Lower leg skin (tissue), 3 donors: ENCODE results near the gene AGPAT4.

ENCODE experiments used
- POLR2A ChIP-seq, 2 donors: fragments of 450-650 bp; IDR thresholded peaks; one replicate each; pipeline ENCODE4 v1.6.1; 2016 to 2017; ENCODE audit warnings: antibody characterized with exemption in 2 of 2, mild to moderate bottlenecking in 1 of 2, moderate library complexity in 1 of 2
- TF ChIP-seq, protein P1 (sequence below), 3 donors: fragments of 450-650 bp; IDR thresholded peaks; one replicate each; pipeline ENCODE4 v1.5.1; 2016; ENCODE audit warnings: antibody characterized with exemption in 3 of 3, mild to moderate bottlenecking in 3 of 3, moderate library complexity in 2 of 3

DNA sequence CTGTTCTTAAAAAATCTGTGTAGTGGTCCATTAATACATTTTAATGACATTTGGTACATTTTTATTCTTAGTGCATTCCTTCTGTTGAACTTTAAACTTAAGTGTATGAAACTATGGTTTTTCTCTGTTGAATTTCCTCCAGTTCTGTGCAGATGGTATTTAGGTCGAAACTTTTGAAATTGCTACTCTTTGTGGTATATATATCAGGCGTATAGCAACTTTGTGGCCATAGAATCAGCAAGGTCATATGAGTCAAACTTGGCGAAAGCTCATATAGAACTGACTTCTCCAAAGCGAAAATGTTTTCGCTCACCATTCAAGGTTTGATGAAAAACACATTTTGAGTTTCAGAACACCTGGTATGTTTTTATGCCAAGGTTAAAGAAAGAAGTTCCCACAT lies 188.6 kb downstream of the AGPAT4 start:
- TF ChIP-seq, protein P1, sequence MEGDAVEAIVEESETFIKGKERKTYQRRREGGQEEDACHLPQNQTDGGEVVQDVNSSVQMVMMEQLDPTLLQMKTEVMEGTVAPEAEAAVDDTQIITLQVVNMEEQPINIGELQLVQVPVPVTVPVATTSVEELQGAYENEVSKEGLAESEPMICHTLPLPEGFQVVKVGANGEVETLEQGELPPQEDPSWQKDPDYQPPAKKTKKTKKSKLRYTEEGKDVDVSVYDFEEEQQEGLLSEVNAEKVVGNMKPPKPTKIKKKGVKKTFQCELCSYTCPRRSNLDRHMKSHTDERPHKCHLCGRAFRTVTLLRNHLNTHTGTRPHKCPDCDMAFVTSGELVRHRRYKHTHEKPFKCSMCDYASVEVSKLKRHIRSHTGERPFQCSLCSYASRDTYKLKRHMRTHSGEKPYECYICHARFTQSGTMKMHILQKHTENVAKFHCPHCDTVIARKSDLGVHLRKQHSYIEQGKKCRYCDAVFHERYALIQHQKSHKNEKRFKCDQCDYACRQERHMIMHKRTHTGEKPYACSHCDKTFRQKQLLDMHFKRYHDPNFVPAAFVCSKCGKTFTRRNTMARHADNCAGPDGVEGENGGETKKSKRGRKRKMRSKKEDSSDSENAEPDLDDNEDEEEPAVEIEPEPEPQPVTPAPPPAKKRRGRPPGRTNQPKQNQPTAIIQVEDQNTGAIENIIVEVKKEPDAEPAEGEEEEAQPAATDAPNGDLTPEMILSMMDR (IDR thresholded peaks at IDR 0.05), result no peak
- no peak for TF ChIP-seq POLR2A (IDR thresholded peaks at IDR 0.05)
